Measurements from ENCODE around the gene RANBP10. TPM values are rescaled to one million over a fixed set of nuclear protein-coding genes. Genes with fewer than 3 reads are reported as not detected.
"Not testable (repeated sequence)": the region's sequence is repeated elsewhere in the genome, so short reads cannot be mapped to it uniquely, and the experiment has no call there.

Gene RANBP10
- total RNA-seq, 2 experiments from 2014 or later: 15.6 to 18.0 TPM

GRCh38 chr16:67694611-67695010 is 111.7 kb downstream of the RANBP10 start:
- no peak for ATAC-seq
- Mint-ChIP-seq H3K36me3 (ENCODE audit: low read depth) (peaks cover 3% of the 10 kb centered on the region), H3K4me1 (peaks cover 2% of the 10 kb centered on the region), H3K9me3 (ENCODE audit: low read depth) (peaks cover 2% of the 10 kb centered on the region), H3K4me3 (no peak overlapping the region), H3K27me3 (no peaks in the 10 kb centered on the region), H3K27ac (no peak overlapping the region)
- intact Hi-C loops (cut with DNase I, micrococcal nuclease): no loop called here
- POLR2A ChIA-PET: no interaction called here
- CTCF ChIA-PET: no interaction called here
- DNase-seq: no peak

DNA sequence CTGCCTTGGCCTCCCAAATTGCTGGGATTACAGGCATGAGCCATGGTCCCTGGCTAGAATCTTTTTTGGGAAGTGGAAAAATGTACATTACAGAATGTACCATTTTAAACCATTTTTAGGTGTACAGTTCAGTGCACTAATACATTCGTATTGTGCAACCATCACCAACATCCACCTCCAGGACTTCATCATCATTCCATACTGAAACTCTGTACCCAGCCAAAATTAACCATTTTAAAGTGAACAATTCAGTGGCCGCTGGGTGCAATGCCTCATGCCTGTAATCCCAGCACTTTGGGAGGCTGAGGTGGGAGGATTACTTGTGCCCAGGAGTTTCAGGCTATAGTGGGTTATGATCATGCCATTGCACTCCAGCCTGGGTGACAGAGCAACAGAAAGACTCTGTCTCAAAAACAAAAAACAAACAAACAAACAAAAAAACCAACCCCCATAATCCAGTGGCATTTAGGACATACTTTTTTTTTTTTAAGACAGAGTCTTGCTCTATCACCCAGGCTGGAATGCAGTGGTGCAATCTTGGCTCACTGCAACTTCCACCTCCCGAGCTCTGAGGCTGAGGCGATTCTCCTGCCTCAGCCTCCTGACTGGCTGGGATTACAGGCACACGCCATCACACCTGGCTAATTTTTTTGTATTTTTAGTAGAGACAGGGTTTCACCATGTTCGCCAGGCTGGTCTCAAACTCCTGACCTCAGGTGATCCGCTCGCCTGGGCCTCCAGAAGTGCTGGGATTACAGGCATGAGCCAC is 112.7 kb downstream of the RANBP10 start:
- CTCF ChIA-PET: interaction anchor here (0.6 to 0.9 kb wide), 2 partner anchors 130 to 142 kb away, joined by 3 read pairs; no protein-coding TSS in a partner anchor
- H3K27ac Mint-ChIP-seq; H3K36me3 Mint-ChIP-seq (ENCODE audit: low read depth); intact Hi-C loops (cut with DNase I, micrococcal nuclease); POLR2A ChIA-PET; ATAC-seq; H3K9me3 Mint-ChIP-seq (ENCODE audit: low read depth); DNase-seq; H3K27me3 Mint-ChIP-seq; H3K4me3 Mint-ChIP-seq; H3K4me1 Mint-ChIP-seq: not testable (repeated sequence)

DNA sequence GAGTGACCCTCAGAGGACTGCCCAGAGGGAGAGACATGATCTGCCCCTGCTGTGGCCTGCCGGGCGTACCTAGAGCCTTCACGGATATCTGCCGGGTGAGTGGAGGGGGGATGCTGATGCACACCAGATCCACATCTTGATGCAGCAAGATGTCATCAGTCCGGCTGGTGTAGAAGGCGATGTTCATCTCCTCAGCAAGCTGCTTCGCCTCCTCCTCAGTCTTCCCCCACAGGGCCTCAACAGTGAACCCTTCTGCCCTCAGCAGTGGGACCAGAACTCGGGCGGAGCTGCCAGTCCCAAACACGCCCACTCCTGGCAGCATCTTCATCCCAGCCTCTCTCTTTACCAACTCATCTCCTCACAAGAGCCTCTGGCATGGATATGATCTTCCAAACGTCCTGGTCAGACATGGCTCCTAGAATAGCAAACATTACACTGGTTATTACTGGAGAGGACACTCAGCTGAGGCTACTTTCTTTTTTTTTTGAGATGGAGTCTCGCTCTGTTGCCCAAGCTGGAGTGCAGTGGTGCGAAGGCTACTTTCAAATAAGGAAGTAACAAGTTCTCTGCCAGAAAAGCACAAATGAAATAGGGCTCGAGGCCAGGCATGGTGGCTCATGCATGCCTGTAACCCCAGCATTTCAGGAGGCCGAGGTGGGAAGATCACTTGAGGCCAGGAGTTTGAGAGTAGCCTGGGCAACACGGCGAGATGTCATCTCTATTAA is 120.8 kb downstream of the RANBP10 start:
- no peak overlapping the region for H3K4me3 Mint-ChIP-seq
- no peaks in the 10 kb centered on the region for H3K27me3 Mint-ChIP-seq
- peaks cover 8% of the 10 kb centered on the region for H3K4me1 Mint-ChIP-seq
- ATAC-seq (no peak), DNase-seq (no peak)
- intact Hi-C loops (cut with DNase I, micrococcal nuclease): loop anchor here in 1 of 2 experiments (10.0 kb wide), 1 partner anchor 331 kb away; no protein-coding TSS in a partner anchor
- ChIA-PET CTCF (interaction anchor here (0.6 kb wide), 1 partner anchor 192 kb away, joined by 3 read pairs; no protein-coding TSS in a partner anchor), POLR2A (no interaction called here)
- H3K36me3 Mint-ChIP-seq (ENCODE audit: low read depth): peaks cover 9% of the 10 kb centered on the region
- H3K9me3 Mint-ChIP-seq (ENCODE audit: low read depth): no peaks in the 10 kb centered on the region
- H3K27ac Mint-ChIP-seq: no peak overlapping the region

DNA sequence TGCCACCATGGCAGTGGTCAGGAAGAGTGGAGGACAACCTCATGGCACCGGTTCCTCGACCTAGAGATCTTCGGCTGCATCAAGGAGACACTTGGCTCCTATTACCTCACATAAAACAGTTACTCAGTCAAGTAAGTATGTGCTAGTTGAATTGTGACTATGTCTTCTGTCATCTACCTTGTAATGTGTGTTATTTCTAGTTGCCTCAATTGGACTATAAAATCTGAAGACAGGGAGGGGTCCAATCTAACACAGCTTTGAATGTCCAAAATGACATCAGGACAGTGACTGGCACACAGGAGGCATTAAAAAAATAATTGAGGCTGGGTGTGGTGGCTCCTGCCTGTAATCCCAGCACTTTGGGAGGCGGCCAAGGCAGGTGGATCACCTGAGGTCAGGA is 122.6 kb downstream of the RANBP10 start:
- intact Hi-C loops (cut with DNase I, micrococcal nuclease): loop anchor here in 1 of 2 experiments (10.0 kb wide), 1 partner anchor 329 kb away; no protein-coding TSS in a partner anchor
- no peaks in the 10 kb centered on the region for H3K9me3 Mint-ChIP-seq (ENCODE audit: low read depth)
- no peak overlapping the region for H3K4me3 Mint-ChIP-seq
- H3K27me3 Mint-ChIP-seq: no peaks in the 10 kb centered on the region
- H3K36me3 Mint-ChIP-seq (ENCODE audit: low read depth): peaks cover 9% of the 10 kb centered on the region
- no peak overlapping the region for H3K27ac Mint-ChIP-seq
- CTCF ChIA-PET: interaction anchor here (1.4 kb wide), 1 partner anchor 163 kb away, joined by 4 read pairs; no protein-coding TSS in a partner anchor
- POLR2A ChIA-PET: no interaction called here
- peaks cover 8% of the 10 kb centered on the region for H3K4me1 Mint-ChIP-seq
- ATAC-seq: no peak
- DNase-seq: no peak

DNA sequence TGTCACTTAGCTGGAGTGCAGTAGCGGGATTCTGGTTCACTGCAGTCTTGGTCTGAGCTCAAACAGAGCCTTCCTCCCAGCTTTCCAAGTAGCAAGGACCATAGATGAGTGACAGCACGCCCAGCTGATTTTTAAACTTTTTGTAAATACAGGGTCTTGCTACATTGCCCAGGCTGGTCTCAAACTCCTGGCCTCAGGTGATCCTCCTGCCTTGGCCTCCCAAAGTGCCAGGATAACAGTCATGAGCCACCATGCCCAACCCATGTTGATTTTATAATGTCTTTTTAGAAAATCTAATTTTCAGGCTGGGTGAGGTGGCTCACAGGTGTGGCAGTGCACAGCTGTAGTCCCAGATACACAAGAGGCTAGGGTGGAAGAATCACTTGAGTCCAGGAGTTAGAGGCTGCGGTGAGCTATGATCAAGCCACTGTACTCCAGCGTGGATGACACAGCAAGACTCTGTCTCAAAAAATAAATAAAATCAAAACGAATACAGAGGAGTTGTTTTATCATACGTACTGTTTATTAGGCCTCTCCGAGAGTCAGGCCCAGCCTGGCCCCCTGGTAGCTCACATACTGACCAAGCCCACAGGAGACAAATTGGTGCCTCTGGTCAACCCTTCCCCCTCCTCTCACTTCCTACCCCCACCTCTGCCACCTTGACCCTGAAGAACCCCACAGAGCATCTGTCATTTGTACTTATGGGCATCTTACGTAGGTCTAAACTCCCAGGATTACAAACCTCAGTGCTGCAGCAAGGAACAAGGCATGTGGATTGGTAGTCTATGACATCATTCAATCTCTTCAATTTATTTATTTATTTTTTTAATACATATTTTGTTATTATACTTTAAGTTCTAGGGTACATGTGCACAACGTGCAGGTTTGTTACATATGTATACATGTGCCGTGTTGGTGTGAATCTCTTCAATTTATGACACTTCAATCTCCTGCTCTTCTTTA is 126.1 kb downstream of the RANBP10 start:
- Mint-ChIP-seq H3K4me3 (no peak overlapping the region), H3K4me1 (peaks cover 1% of the 10 kb centered on the region), H3K9me3 (ENCODE audit: low read depth) (no peaks in the 10 kb centered on the region), H3K36me3 (ENCODE audit: low read depth) (peaks cover 6% of the 10 kb centered on the region), H3K27me3 (no peaks in the 10 kb centered on the region), H3K27ac (no peak overlapping the region)
- ATAC-seq: no peak
- intact Hi-C loops (cut with DNase I, micrococcal nuclease): loop anchor here in 1 of 2 experiments (10.0 kb wide), 2 partner anchors 325 to 365 kb away; no protein-coding TSS in a partner anchor
- DNase-seq: no peak
- CTCF ChIA-PET: interaction anchor here (0.7 to 0.8 kb wide), 2 partner anchors 11 to 148 kb away, joined by 3 to 4 read pairs; no protein-coding TSS in a partner anchor
- POLR2A ChIA-PET: no interaction called here

- POLR2A ChIA-PET: interaction anchor here (0.6 kb wide), 1 partner anchor 10 kb away, joined by 3 read pairs; no protein-coding TSS in a partner anchor
Measured at GRCh38 chr16:67678354-67679023, 127.9 kb downstream of the RANBP10 start.

DNA sequence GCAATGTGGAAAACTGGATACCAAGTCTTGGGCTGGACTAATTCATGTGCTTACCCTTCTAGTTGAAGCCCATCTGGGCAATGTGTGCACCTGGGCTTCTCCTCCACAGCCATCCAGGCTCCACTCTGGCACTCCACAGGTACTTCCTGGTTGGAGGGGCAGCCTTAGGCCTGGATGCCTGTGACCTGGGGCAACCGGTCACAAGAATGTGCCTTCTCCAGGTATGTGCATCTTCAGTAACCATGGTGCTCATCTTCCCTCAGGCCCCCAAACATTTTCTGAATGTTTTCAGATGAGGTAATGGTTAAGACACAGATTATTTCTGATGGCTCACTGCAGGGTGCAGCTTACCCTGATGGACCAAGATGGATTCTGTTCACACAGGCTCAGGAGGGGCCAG is 128.6 kb downstream of the RANBP10 start:
- CTCF ChIA-PET: interaction anchor here (2.4 kb wide), 1 partner anchor 10 kb away, joined by 12 read pairs; no protein-coding TSS in a partner anchor
- DNase-seq: no peak
- Mint-ChIP-seq H3K4me1 (peaks cover 2% of the 10 kb centered on the region), H3K36me3 (ENCODE audit: low read depth) (no peaks in the 10 kb centered on the region), H3K27ac (no peak overlapping the region), H3K9me3 (ENCODE audit: low read depth) (no peaks in the 10 kb centered on the region), H3K4me3 (no peak overlapping the region), H3K27me3 (no peaks in the 10 kb centered on the region)
- intact Hi-C loops (cut with DNase I, micrococcal nuclease): loop anchor here in 1 of 2 experiments (10.0 kb wide), 1 partner anchor 367 kb away; no protein-coding TSS in a partner anchor
- ATAC-seq: no peak
- POLR2A ChIA-PET: no interaction called here

More at GRCh38 chr16:67678354-67679023, 127.9 kb downstream of the RANBP10 start:
- Mint-ChIP-seq H3K27me3 (no peaks in the 10 kb centered on the region), H3K27ac (no peak overlapping the region), H3K36me3 (ENCODE audit: low read depth) (no peaks in the 10 kb centered on the region), H3K9me3 (ENCODE audit: low read depth) (no peaks in the 10 kb centered on the region), H3K4me1 (peaks cover 2% of the 10 kb centered on the region), H3K4me3 (no peak overlapping the region)
- no peak for DNase-seq
- CTCF ChIA-PET: interaction anchor here (2.4 kb wide), 1 partner anchor 11 kb away, joined by 12 read pairs; no protein-coding TSS in a partner anchor
- no peak for ATAC-seq
- intact Hi-C loops (cut with DNase I, micrococcal nuclease): loop anchor here in 1 of 2 experiments (10.0 kb wide), 1 partner anchor 366 kb away; no protein-coding TSS in a partner anchor

DNA sequence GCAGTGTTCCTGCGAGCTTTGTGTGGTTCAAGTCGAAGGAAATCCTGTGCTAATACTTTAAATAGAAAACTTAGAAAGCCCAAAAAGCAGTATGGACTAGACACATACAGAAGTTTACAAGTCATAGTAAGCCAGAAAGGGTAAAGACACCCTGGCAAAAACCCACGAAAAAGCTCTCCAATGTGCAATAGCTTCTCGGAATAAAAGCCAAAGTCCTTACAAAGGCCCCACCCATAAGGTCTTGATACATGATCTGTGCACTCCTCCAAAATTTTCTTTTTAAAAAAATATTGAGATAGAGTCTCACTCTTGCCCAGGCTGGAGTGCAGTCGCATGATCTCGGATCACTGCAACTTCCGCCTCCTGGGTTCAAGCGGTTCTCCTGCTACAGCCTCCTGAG is 129.4 kb downstream of the RANBP10 start:
- H3K9me3 Mint-ChIP-seq (ENCODE audit: low read depth): no peaks in the 10 kb centered on the region
- intact Hi-C loops (cut with DNase I, micrococcal nuclease): loop anchor here in 1 of 2 experiments (10.0 kb wide), 1 partner anchor 368 kb away; no protein-coding TSS in a partner anchor
- POLR2A ChIA-PET: no interaction called here
- H3K4me1 Mint-ChIP-seq: peaks cover 2% of the 10 kb centered on the region
- DNase-seq: no peak
- no peak overlapping the region for H3K4me3 Mint-ChIP-seq
- no peak for ATAC-seq
- H3K27ac Mint-ChIP-seq: no peak overlapping the region
- CTCF ChIA-PET: interaction anchor here (0.7 to 2.4 kb wide), 5 partner anchors 9 to 183 kb away, joined by 3 to 12 read pairs (median 4); no protein-coding TSS in a partner anchor
- no peaks in the 10 kb centered on the region for H3K36me3 Mint-ChIP-seq (ENCODE audit: low read depth)
- no peaks in the 10 kb centered on the region for H3K27me3 Mint-ChIP-seq

- no peaks in the 10 kb centered on the region for H3K36me3 Mint-ChIP-seq (ENCODE audit: low read depth)
- DNase-seq (no peak), ATAC-seq (no peak)
- POLR2A ChIA-PET: interaction anchor here (0.5 kb wide), 1 partner anchor 111 kb away, joined by 3 read pairs; no protein-coding TSS in a partner anchor
- no peaks in the 10 kb centered on the region for H3K9me3 Mint-ChIP-seq (ENCODE audit: low read depth)
- CTCF ChIA-PET: interaction anchor here (0.5 to 2.4 kb wide), 6 partner anchors 9 to 184 kb away, joined by 3 to 12 read pairs (median 4); no protein-coding TSS in a partner anchor
- intact Hi-C loops (cut with DNase I, micrococcal nuclease): loop anchor here in 1 of 2 experiments (10.0 kb wide), 1 partner anchor 368 kb away; no protein-coding TSS in a partner anchor
- peaks cover 2% of the 10 kb centered on the region for H3K4me1 Mint-ChIP-seq
- no peak overlapping the region for H3K27ac Mint-ChIP-seq
- H3K4me3 Mint-ChIP-seq: no peak overlapping the region
- no peaks in the 10 kb centered on the region for H3K27me3 Mint-ChIP-seq
Measured at GRCh38 chr16:67676516-67676915, 129.8 kb downstream of the RANBP10 start.

GRCh38 chr16:67675999-67676398 is 130.4 kb downstream of the RANBP10 start:
- CTCF ChIA-PET: interaction anchor here (0.5 to 1.3 kb wide), 3 partner anchors 24 to 160 kb away, joined by 3 to 7 read pairs (median 4); no protein-coding TSS in a partner anchor
- H3K27me3 Mint-ChIP-seq: no peaks in the 10 kb centered on the region
- no peak overlapping the region for H3K4me3 Mint-ChIP-seq
- intact Hi-C loops (cut with DNase I, micrococcal nuclease): loop anchor here in 1 of 2 experiments (10.0 kb wide), 1 partner anchor 369 kb away; no protein-coding TSS in a partner anchor
- no peak for ATAC-seq
- peaks cover 2% of the 10 kb centered on the region for H3K4me1 Mint-ChIP-seq
- no peaks in the 10 kb centered on the region for H3K36me3 Mint-ChIP-seq (ENCODE audit: low read depth)
- H3K9me3 Mint-ChIP-seq (ENCODE audit: low read depth): no peaks in the 10 kb centered on the region
- H3K27ac Mint-ChIP-seq: no peak overlapping the region
- DNase-seq: no peak
- POLR2A ChIA-PET: no interaction called here

All from activated CD4-positive, alpha-beta T cell treated with anti-CD3 and anti-CD28 coated beads for 36 hours (primary cell).